SK-N-SH (cell line): ENCODE results near the gene ESPNL. TPM values are rescaled to one million over a fixed set of nuclear protein-coding genes. Genes with fewer than 3 reads are reported as not detected.

Source experiments
- CTCF ChIA-PET: fragments of 300-600, 350-600 bp; formaldehyde crosslinking; extraction: SDS; loops from one replicate; lab custom pipeline; 2021; lab: Yijun Ruan, JAX
- POLR2A ChIA-PET: fragments of 350-600 bp; sonication (Branson Sonifier 250); formaldehyde crosslinking; extraction: SDS; loops from one replicate; lab custom pipeline; 2020; ENCODE audit warnings: antibody characterized with exemption, inconsistent platforms; lab: Yijun Ruan, JAX
- DNase-seq: peaks from one replicate; pipeline ENCODE4 v3.0.0; 2012
- H2AFZ ChIP-seq: fragments of 200-600 bp; sonication (generic); 2 replicates; pipeline ENCODE4 v1.8.1; 2016; ENCODE audit warnings: antibody characterized with exemption, mild to moderate bottlenecking, low read depth
- H3F3A ChIP-seq: fragments of 200-600 bp; sonication (generic); replicated peaks from 2 replicates; pipeline ENCODE3; 2016; ENCODE audit warnings: antibody characterized with exemption, mild to moderate bottlenecking; ENCODE audit not compliant: insufficient read depth
- H3K27ac ChIP-seq, 2 experiments: fragments of 200-500 bp in 1 of 2; fragments of 200-600 bp in 1 of 2; sonication (Bioruptor generic) in 1 of 2; sonication (generic), shearing (Covaris generic) in 1 of 2; 2 replicates each; pipeline versions ENCODE4 v1.5.1 to v1.6.1; 2014 to 2016; ENCODE audit warnings: low read depth in 2 of 2, inconsistent platforms in 1 of 2, low read length in 1 of 2, mild to moderate bottlenecking in 1 of 2, mixed read lengths in 1 of 2
- H3K27me3 ChIP-seq: fragments of 200-600 bp; sonication (generic), shearing (Covaris generic); 2 replicates; pipeline ENCODE4 v1.6.1; 2016; ENCODE audit warnings: mixed run types; ENCODE audit not compliant: insufficient read depth
- H3K36me3 ChIP-seq, 2 experiments: fragments of 200-500 bp in 1 of 2; fragments of 200-600 bp in 1 of 2; sonication (Bioruptor generic) in 1 of 2; sonication (generic) in 1 of 2; replicated peaks in 1 of 2; 2 replicates each; pipeline versions ENCODE3 to v1.5.1; 2014 to 2016; ENCODE audit warnings: low read length in 1 of 2, mild to moderate bottlenecking in 1 of 2; ENCODE audit not compliant: insufficient read depth in 2 of 2, control insufficient read depth in 1 of 2
- H3K4me1 ChIP-seq, 2 experiments: fragments of 200-500 bp in 1 of 2; fragments of 200-600 bp in 1 of 2; sonication (Bioruptor generic) in 1 of 2; sonication (generic), shearing (Covaris generic) in 1 of 2; 2 replicates each; pipeline versions ENCODE4 v1.5.1 to v1.6.1; 2014 to 2016; ENCODE audit warnings: low read depth in 1 of 2, low read length in 1 of 2, mixed run types in 1 of 2; ENCODE audit not compliant: insufficient read depth in 2 of 2, control insufficient read depth in 1 of 2
- H3K4me2 ChIP-seq: fragments of 200-600 bp; sonication (generic), shearing (Covaris generic); 2 replicates; pipeline ENCODE4 v1.6.1; 2017; ENCODE audit warnings: mixed run types
- H3K4me3 ChIP-seq, 2 experiments: fragments of 200-500 bp in 1 of 2; fragments of 200-600 bp in 1 of 2; sonication (Bioruptor generic) in 1 of 2; sonication (generic), shearing (Covaris generic) in 1 of 2; 2 replicates each; pipeline versions ENCODE4 v1.5.1 to v1.8.1; 2014 to 2016; ENCODE audit warnings: low read depth in 2 of 2, inconsistent platforms in 1 of 2, low read length in 1 of 2, mild to moderate bottlenecking in 1 of 2, mixed read lengths in 1 of 2, moderate library complexity in 1 of 2
- H3K79me2 ChIP-seq: fragments of 200-600 bp; sonication (generic); 2 replicates; pipeline ENCODE4 v1.8.1; 2017; ENCODE audit warnings: mild to moderate bottlenecking; ENCODE audit not compliant: insufficient read depth
- H3K9ac ChIP-seq: fragments of 200-600 bp; sonication (generic); 2 replicates; pipeline ENCODE4 v1.6.1; 2017; ENCODE audit warnings: mixed run types
- H3K9me2 ChIP-seq: fragments of 200-600 bp; sonication (generic); 2 replicates; pipeline ENCODE4 v1.6.1; 2017; ENCODE audit warnings: mixed run types
- H3K9me3 ChIP-seq: fragments of 200-600 bp; sonication (generic); 2 replicates; pipeline ENCODE4 v1.6.1; 2017; ENCODE audit warnings: mixed run types, mild to moderate bottlenecking, moderate library complexity
- H4K20me1 ChIP-seq: fragments of 200-600 bp; sonication (generic); 2 replicates; pipeline ENCODE4 v1.6.1; 2017; ENCODE audit warnings: mild to moderate bottlenecking, mixed run types; ENCODE audit not compliant: insufficient read depth
- CHD2 ChIP-seq: fragments of 150-350 bp; IDR thresholded peaks from 2 replicates; pipeline ENCODE4 v1.6.1; 2018; ENCODE audit warnings: low read length; ENCODE audit not compliant: partially characterized antibody
- EP300 ChIP-seq, 2 experiments: IDR thresholded peaks; 2 replicates each; pipeline versions ENCODE4 v1.4.0 to v1.6.1; 2012; ENCODE audit warnings: borderline replicate concordance in 1 of 2, low read depth in 1 of 2, low read length in 1 of 2
- FOSL2 ChIP-seq: IDR thresholded peaks from 2 replicates; pipeline ENCODE4 v1.4.0; 2012; ENCODE audit warnings: low read depth, mild to moderate bottlenecking, moderate library complexity, borderline replicate concordance
- FOXJ3 ChIP-seq: sonication (generic); formaldehyde crosslinking; IDR thresholded peaks from 2 replicates; pipeline ENCODE4 v1.5.1; 2020; ENCODE audit warnings: mild to moderate bottlenecking, missing genetic modification reagents
- GABPA ChIP-seq: IDR thresholded peaks from 2 replicates; pipeline ENCODE4 v1.4.0; 2012; ENCODE audit warnings: low read depth, mild to moderate bottlenecking
- JUND ChIP-seq: IDR thresholded peaks from 2 replicates; pipeline ENCODE4 v1.4.0; 2012
- MXI1 ChIP-seq: IDR thresholded peaks from 2 replicates; pipeline ENCODE4 v1.6.1; 2012; ENCODE audit warnings: mild to moderate bottlenecking, low read depth, low read length, improper control_type of control experiment
- NFIC ChIP-seq: IDR thresholded peaks from 2 replicates; pipeline ENCODE4 v1.4.0; 2012; ENCODE audit warnings: borderline replicate concordance
- NRF1 ChIP-seq: IDR thresholded peaks from 2 replicates; pipeline ENCODE4 v1.6.1; 2012; ENCODE audit warnings: low read depth, mild to moderate bottlenecking, low read length
- PBX3 ChIP-seq: IDR thresholded peaks from 2 replicates; pipeline ENCODE4; 2012
- RFX5 ChIP-seq: IDR thresholded peaks from 2 replicates; pipeline ENCODE4 v1.6.1; 2012; ENCODE audit warnings: mild to moderate bottlenecking, improper control_type of control experiment, low read length
- TAF1 ChIP-seq: IDR thresholded peaks from 2 replicates; pipeline ENCODE4 v1.6.1; 2012; ENCODE audit warnings: low read depth, mild to moderate bottlenecking, low read length, moderate library complexity, borderline replicate concordance
- TEAD4 ChIP-seq: IDR thresholded peaks from 2 replicates; pipeline ENCODE4 v1.4.0; 2012; ENCODE audit warnings: mild to moderate bottlenecking, borderline replicate concordance; ENCODE audit not compliant: insufficient read depth
- USF1 ChIP-seq: IDR thresholded peaks from 2 replicates; pipeline ENCODE4 v1.4.0; 2012; ENCODE audit warnings: low read depth, borderline replicate concordance
- YY1 ChIP-seq: IDR thresholded peaks from 2 replicates; pipeline ENCODE4 v1.4.0; 2012; ENCODE audit warnings: low read depth, mild to moderate bottlenecking
- WGBS: methylation state at CpG from one replicate; pipeline ENCODE4 v1.1.6; 2017; ENCODE audit warnings: low lambda C conversion rate; 5-methylcytosine and 5-hydroxymethylcytosine counted together
- polyA plus RNA-seq, 3 experiments: library from polyadenylated mRNA; depleted of rRNA; stranded (reverse); fragments of >200 nt; gene quantifications; 2 replicates each; pipeline ENCODE4 v1.2.3, GENCODE V29; 2012
- TF ChIP-seq, protein P1 (sequence below): IDR thresholded peaks from 2 replicates; pipeline ENCODE4 v1.4.0; 2012; ENCODE audit warnings: low read depth
- TF ChIP-seq, protein P2 (sequence below): IDR thresholded peaks from 2 replicates; pipeline ENCODE4 v1.6.1; 2012; ENCODE audit warnings: mild to moderate bottlenecking, low read depth, low read length, moderate library complexity
- TF ChIP-seq, protein P3 (sequence below): IDR thresholded peaks from 2 replicates; pipeline ENCODE4 v1.4.0; 2012; ENCODE audit warnings: low read depth, borderline replicate concordance

Gene ESPNL
- polyA plus RNA-seq, 1 of the 3 experiments (the other 2 are of a cell fraction), result 0.05 TPM

DNA sequence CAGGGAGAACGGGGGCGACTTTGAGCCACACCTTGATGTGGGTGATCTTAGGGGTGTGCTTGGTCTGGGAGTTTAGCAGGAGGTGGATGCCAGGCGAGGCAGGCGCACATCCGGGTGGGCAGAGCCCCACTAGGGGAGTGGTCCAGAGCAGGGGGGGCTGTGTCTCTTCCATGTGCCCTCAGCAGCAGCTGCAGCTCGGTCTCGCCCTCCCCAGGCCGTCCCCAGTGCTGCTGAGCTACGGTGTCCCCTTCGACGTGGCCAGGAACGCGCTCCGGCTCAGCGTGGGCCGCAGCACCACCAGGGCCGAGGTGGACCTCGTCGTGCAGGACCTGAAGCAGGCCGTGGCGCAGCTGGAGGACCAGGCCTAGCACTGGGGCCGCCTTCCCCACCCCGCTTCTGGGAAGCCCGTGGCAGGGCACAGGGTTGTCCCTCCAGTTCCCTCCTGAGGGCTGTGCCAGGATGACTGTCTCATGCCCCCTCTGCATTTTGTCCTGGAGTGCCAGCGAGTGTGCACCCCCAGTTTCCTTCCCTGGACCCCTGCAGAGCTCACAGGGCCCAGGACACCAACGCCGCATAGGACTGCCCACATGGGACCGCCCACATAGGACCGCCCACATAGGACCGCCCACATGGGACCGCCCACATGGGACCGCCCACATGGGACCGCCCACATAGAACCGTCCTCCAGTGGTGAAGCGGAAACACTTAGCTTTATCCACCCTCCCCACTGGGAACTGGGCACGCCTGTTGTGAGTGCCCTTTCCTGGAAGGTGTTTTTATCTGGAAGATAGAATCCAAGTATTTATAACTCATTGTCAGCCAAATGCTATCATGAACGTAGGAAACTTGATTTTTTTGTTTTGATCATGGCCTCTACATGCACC is 1.9 kb upstream of the ESPNL start (continued):
- TF ChIP-seq MXI1, result no peak
- TF ChIP-seq GABPA, result no peak
- TF ChIP-seq JUND, result no peak
- no peak for TF ChIP-seq FOSL2
- TF ChIP-seq, protein P1, sequence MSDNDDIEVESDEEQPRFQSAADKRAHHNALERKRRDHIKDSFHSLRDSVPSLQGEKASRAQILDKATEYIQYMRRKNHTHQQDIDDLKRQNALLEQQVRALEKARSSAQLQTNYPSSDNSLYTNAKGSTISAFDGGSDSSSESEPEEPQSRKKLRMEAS, result no peak

DNA sequence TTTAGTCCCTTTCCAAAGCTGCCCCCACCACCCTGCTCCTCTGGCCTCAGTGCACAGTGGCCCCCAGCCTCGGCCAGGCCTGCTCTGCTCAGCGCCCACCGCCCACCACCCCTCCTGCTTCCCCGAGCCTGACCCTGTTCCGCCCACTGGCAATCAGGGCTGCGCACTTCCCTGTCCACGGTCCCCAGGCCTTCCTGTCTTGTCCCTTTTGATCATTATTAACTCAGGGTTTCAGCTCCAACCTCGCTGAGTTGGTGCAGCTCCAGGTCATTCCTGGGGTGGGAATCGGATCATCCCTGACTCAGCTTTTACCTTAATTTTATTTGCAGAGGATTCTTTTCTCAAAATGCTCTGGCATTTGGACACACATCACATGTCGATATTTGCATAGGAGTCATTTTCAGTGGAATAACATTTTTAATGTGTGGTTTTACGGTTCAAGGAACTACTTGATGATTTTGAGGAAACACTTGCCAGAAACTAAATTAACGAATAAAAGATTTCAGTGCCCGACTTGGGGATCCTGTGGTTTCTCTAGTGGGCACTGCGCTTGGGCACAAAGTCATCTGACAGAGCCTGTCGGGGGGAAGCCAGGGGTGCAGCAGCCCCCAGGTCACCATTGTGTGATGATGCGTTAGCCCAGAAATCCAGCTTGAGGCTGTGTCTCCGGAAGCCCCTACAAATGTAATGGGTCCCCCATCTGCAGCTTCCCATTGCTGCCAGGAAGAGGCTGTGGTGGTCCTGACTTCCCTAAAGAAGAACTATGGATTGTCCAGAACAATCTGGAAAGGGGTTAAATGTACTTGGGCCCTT is 1.0 kb upstream of the ESPNL start:
- DNase-seq, result peak; percentile 43
- WGBS, result 91% methylated on average over 15 of the region's 17 CpGs

More for the DNA sequence above, 1.0 kb upstream of the ESPNL start:
- Histone ChIP-seq H4K20me1 (no peaks in the 10 kb centered on the region), H3K79me2 (no peaks in the 10 kb centered on the region), H3K9me3 (no peaks in the 10 kb centered on the region), H2AFZ (no peak overlapping the region), H3K4me1 (peaks cover 3 to 7% of the 10 kb centered on the region in 2 experiments; a peak in 2 of 4 replicates), H3K36me3 (no peaks in the 10 kb centered on the region), H3K27ac (no peak overlapping the region; a peak in 1 of 4 replicates), H3K9ac (no peak overlapping the region), H3K9me2 (no peaks in the 10 kb centered on the region), H3F3A (no peaks in the 10 kb centered on the region), H3K27me3 (no peaks in the 10 kb centered on the region), H3K4me3 (no peak overlapping the region), H3K4me2 (no peak overlapping the region)
- ChIA-PET POLR2A (interaction anchor here (1.3 kb wide), 1 partner anchor 10 kb away, joined by 4 read pairs; no protein-coding TSS in a partner anchor), CTCF (interaction anchor here (0.8 to 1.0 kb wide), 4 partner anchors 9 to 587 kb away, joined by 3 read pairs; no protein-coding TSS in a partner anchor)
- TF ChIP-seq EP300 (IDR thresholded peaks at IDR 0.05; ENCODE audit: borderline replicate concordance in 1 of 2, low read depth in 1 of 2, low read length in 1 of 2) (no peak), YY1 (no peak), RFX5 (no peak), TEAD4 (no peak), USF1 (no peak), GABPA (no peak), FOXJ3 (CRISPR knock-in tag) (no peak), NFIC (no peak), CHD2 (no peak), PBX3 (no peak), NRF1 (no peak), FOSL2 (no peak), TAF1 (no peak)
- TF ChIP-seq, protein P1, result no peak
- TF ChIP-seq, protein P2, sequence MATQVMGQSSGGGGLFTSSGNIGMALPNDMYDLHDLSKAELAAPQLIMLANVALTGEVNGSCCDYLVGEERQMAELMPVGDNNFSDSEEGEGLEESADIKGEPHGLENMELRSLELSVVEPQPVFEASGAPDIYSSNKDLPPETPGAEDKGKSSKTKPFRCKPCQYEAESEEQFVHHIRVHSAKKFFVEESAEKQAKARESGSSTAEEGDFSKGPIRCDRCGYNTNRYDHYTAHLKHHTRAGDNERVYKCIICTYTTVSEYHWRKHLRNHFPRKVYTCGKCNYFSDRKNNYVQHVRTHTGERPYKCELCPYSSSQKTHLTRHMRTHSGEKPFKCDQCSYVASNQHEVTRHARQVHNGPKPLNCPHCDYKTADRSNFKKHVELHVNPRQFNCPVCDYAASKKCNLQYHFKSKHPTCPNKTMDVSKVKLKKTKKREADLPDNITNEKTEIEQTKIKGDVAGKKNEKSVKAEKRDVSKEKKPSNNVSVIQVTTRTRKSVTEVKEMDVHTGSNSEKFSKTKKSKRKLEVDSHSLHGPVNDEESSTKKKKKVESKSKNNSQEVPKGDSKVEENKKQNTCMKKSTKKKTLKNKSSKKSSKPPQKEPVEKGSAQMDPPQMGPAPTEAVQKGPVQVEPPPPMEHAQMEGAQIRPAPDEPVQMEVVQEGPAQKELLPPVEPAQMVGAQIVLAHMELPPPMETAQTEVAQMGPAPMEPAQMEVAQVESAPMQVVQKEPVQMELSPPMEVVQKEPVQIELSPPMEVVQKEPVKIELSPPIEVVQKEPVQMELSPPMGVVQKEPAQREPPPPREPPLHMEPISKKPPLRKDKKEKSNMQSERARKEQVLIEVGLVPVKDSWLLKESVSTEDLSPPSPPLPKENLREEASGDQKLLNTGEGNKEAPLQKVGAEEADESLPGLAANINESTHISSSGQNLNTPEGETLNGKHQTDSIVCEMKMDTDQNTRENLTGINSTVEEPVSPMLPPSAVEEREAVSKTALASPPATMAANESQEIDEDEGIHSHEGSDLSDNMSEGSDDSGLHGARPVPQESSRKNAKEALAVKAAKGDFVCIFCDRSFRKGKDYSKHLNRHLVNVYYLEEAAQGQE, result no peak
- TF ChIP-seq, protein P3, sequence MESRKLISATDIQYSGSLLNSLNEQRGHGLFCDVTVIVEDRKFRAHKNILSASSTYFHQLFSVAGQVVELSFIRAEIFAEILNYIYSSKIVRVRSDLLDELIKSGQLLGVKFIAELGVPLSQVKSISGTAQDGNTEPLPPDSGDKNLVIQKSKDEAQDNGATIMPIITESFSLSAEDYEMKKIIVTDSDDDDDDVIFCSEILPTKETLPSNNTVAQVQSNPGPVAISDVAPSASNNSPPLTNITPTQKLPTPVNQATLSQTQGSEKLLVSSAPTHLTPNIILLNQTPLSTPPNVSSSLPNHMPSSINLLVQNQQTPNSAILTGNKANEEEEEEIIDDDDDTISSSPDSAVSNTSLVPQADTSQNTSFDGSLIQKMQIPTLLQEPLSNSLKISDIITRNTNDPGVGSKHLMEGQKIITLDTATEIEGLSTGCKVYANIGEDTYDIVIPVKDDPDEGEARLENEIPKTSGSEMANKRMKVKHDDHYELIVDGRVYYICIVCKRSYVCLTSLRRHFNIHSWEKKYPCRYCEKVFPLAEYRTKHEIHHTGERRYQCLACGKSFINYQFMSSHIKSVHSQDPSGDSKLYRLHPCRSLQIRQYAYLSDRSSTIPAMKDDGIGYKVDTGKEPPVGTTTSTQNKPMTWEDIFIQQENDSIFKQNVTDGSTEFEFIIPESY, result no peak
